ENCODE measurements around the gene SPESP1. TPM values are rescaled to one million over a fixed set of nuclear protein-coding genes. Genes with fewer than 3 reads are reported as not detected.

SPESP1 gene
- total and polyA plus RNA-seq, 2 of the 8 experiments (the other 6 are each of a cell fraction or from before 2014, with no cell fraction given) = not detected

- no peak overlapping the region for H3K4ac ChIP-seq (replicated peaks; ENCODE audit: insufficient read length, low read depth, low read length)
- H2BK12ac ChIP-seq (ENCODE audit: low read depth, low read length) = no peak overlapping the region
- no peaks in the 10 kb centered on the region for H3K23me2 ChIP-seq (ENCODE audit: low read depth, low read length)
- H3K4me1 ChIP-seq (replicated peaks in 1 of 4; ENCODE audit: control insufficient read depth in 3 of 4, insufficient read depth in 4 of 4, low read length in 3 of 4) = no peaks in the 10 kb centered on the region; a peak in 2 of 7 replicates
- no peak overlapping the region for H3K4me2 ChIP-seq (ENCODE audit: insufficient read depth in 1 of 2, low read depth in 2 of 2, low read length in 2 of 2)
- DNase-seq (ENCODE audit: low read depth in 1 of 2, low spot score in 2 of 2) (no peak), FAIRE-seq (no peak)
- H3K18ac ChIP-seq (ENCODE audit: extremely low read depth, low read length) = no peak overlapping the region
- no peaks in the 10 kb centered on the region for H4K20me1 ChIP-seq (replicated peaks in 1 of 2; ENCODE audit: control insufficient read depth in 1 of 2, insufficient read depth in 2 of 2, low read length in 2 of 2)
- peaks cover 2 to 11% of the 10 kb centered on the region in 2 experiments; a peak in 1 of 4 replicates for H3K9me3 ChIP-seq (ENCODE audit: insufficient read depth in 2 of 2, low read depth in 1 of 2, low read length in 1 of 2)
- no peak overlapping the region for H4K5ac ChIP-seq (ENCODE audit: insufficient read length, low read depth, low read length)
- H2AFZ ChIP-seq (ENCODE audit: low read length) = no peak overlapping the region
- no peak overlapping the region for H3K9ac ChIP-seq (replicated peaks in 1 of 4; ENCODE audit: extremely low read depth in 1 of 4, low read depth in 3 of 4, low read length in 3 of 4)
- H3K27me3 ChIP-seq (replicated peaks in 1 of 4; ENCODE audit: control insufficient read depth in 3 of 4, extremely low read depth in 1 of 4, insufficient read depth in 3 of 4, low read length in 3 of 4) = 0 out of 7 replicates have a peak, but pooled peaks cover 0 to 2% (median 0%) of the 10 kb centered on the region in 4 experiments
- no peak overlapping the region for H2BK20ac ChIP-seq (ENCODE audit: low read length)
- H2AK5ac ChIP-seq (ENCODE audit: low read depth, low read length) = no peak overlapping the region
- H2BK120ac ChIP-seq (replicated peaks; ENCODE audit: low read depth, low read length) = no peak overlapping the region
- no peaks in the 10 kb centered on the region for H3K79me1 ChIP-seq (ENCODE audit: low read depth, low read length)
- no peak overlapping the region for H3K27ac ChIP-seq (ENCODE audit: low read depth, low read length)
- no peaks in the 10 kb centered on the region for H3K79me2 ChIP-seq (ENCODE audit: control insufficient read depth in 1 of 2, insufficient read depth in 2 of 2, low read length in 2 of 2)
- H3K56ac ChIP-seq (replicated peaks; ENCODE audit: insufficient read length, low read depth, low read length) = no peak overlapping the region
- H2BK5ac ChIP-seq (ENCODE audit: low read depth, low read length) = no peak overlapping the region
- 91% methylated on average over 3 of the region's 3 CpGs; no CpG with 5 or more reads in 1 of the 2 experiments for WGBS, 2 experiments (ENCODE audit: extremely low coverage in 1 of 2, insufficient coverage in 1 of 2, insufficient read length in 1 of 2, insufficient replicate concordance in 2 of 2, low coverage in 1 of 2, low lambda C conversion rate in 2 of 2, missing lambda C conversion rate in 1 of 2)
- ChIA-PET POLR2A (ENCODE audit: partially characterized antibody) (no interaction called here), CTCF (ENCODE audit: partially characterized antibody) (interaction anchor here (0.9 to 1.1 kb wide), 2 partner anchors 16 to 47 kb away, joined by 3 to 5 read pairs; no protein-coding TSS in a partner anchor)
- no peak overlapping the region for H4K91ac ChIP-seq (replicated peaks; ENCODE audit: insufficient read length, low read length)
- no peak overlapping the region for H3K23ac ChIP-seq (ENCODE audit: insufficient read length)
- H3K14ac ChIP-seq (ENCODE audit: insufficient read length) = no peak overlapping the region
- H3K36me3 ChIP-seq (ENCODE audit: control insufficient read depth in 2 of 4, insufficient read depth in 4 of 4, low read length in 3 of 4) = no peaks in the 10 kb centered on the region; a peak in 1 of 8 replicates
- no peak overlapping the region for H2BK15ac ChIP-seq (ENCODE audit: low read length)
- H4K8ac ChIP-seq (ENCODE audit: extremely low read depth, insufficient read depth, low read length) = no peak overlapping the region
- no peak overlapping the region for H3K4me3 ChIP-seq (ENCODE audit: extremely low read depth in 1 of 4, insufficient read depth in 2 of 4, low read depth in 3 of 4, low read length in 4 of 4)
- TF ChIP-seq SP1 (IDR thresholded peaks at IDR 0.05; ENCODE audit: low read depth, low read length) = no peak
- no peak for TF ChIP-seq TAF7 (optimal IDR thresholded peaks at IDR 0.05; ENCODE audit: borderline replicate concordance, low read depth, low read length)
- no peak for TF ChIP-seq TCF12 (IDR thresholded peaks at IDR 0.05; ENCODE audit: low read depth, low read length)
- TF ChIP-seq RNF2 (IDR thresholded peaks at IDR 0.05; ENCODE audit: borderline replicate concordance, low read depth, low read length, missing control alignments, poor library complexity, severe bottlenecking) = no peak
- no peak for TF ChIP-seq KDM1A (IDR thresholded peaks at IDR 0.05; ENCODE audit: borderline replicate concordance, low read length)
- no peak for TF ChIP-seq TAF1 (IDR thresholded peaks at IDR 0.05; ENCODE audit: low read depth, low read length)
- TF ChIP-seq RBBP5 (IDR thresholded peaks at IDR 0.05; ENCODE audit: borderline replicate concordance, low read depth, low read length) = no peak
These were observed 54.3 kb downstream of the SPESP1 start for GRCh38 chr15:68984586-68984985.
